GM19438 (cell line): ENCODE data around the gene IGSF6.
"Not testable (repeated sequence)": the region's sequence is repeated elsewhere in the genome, so short reads cannot be mapped to it uniquely, and the experiment has no call there.

Experiments
- ATAC-seq: cut with Tn5 transposase; IDR thresholded peaks from one replicate; pipeline ENCODE4 v1.9.1; 2021; ENCODE audit warnings: low read depth; ENCODE audit not compliant: unreplicated experiment

Gene IGSF6, protein sequence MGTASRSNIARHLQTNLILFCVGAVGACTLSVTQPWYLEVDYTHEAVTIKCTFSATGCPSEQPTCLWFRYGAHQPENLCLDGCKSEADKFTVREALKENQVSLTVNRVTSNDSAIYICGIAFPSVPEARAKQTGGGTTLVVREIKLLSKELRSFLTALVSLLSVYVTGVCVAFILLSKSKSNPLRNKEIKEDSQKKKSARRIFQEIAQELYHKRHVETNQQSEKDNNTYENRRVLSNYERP

DNA sequence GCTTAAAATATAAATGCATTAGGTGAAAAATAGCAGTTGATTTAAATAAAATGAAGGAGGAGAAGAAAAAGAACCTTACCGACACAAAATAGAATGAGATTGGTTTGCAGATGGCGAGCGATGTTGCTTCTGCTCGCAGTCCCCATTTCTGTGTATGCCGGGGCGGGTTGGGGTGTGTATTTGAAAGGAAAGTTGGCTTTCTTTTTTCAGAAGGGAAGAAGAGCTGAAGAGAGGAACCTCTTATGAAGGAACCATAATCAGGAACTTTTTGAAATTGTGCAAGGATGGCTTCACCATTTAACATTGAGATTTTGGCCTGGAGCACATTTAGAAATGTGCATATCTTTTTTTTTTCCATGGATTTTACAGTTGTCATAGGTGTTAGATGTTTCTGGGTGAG, at the start of gene IGSF6:
IGSF6 (minus strand) TSS at position 156 of the 400 bp plus-strand sequence; CDS start at position 146, 10 bp downstream.
- ATAC-seq, result no peak

DNA sequence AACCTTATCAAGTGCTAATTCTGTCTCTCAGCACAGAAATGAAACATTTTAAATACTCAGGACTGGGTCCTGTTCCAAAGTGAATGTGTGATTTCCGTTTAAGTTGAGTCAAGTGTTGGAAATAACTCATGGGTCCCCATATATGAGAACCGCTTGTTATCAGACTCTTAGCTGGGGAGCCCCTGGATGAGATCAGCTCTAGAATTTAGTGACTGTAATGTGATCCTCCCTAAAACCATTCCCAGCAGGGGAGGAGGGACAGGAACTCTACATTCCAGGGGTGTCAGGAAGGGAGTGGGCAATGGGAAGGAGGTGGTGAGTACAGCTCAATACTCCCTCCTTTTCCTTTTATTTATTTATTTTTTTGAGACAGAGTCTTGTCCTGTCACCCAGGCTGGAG, 48.9 kb upstream of the IGSF6 start:
- no peak for ATAC-seq

DNA sequence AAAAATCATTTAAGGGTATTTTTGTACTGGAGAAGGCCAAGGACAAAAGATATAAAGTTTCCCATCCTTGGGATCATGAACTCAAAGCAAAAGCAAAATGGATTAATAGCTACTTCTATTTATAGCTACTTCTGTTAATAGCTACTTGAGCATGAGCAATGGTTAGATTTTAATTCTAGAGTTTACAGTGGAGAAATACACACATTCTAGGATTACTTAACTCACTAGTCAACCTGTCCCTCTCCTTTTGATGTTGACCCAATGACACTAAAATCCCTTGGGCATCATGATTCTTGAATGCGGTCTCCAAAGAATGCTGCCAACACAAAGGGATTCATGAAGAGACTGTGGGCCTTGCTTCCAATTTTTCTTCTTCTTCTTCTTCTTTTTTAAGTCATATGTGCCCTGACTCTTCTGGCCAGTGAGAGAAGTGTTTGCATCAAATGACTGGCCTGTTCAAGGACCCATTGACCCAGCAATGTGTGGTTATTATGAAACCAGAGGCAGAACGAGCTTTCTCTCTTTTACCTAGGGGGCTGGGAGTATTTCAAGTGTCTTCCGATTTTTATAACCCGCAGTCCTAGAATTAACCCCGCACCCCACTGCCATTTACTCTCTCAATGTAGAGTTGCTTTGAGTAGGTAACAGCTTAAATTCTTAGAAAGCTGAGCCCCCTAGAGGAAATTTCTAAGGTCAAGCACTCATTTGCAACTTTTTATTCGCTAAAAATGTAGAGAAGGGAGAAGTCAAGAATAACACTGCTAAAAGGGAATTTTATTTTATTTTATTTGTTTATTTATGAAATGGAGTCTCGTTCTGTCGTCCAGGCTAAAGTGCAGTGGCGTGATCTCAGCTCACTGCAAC, 46.0 kb upstream of the IGSF6 start:
- ATAC-seq, result no peak

DNA sequence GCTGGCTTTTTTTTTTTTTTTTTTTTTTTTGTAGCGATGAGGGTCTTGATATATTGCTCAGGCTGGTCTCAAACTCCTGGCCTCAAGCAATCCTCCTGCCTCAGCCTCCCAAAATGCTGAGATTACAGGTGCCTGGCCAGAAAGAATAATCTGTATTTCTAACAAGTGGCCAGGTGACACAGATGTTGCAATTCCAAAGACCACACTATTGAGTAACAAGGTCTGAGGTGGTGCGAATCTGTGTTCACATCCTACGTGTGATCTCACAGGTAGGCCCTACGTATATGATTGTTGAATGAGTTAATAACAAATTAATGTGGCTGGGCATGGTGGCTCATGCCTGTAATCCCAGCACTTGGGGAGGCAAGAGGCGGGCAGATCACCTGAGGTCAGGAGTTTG, 44.6 kb upstream of the IGSF6 start:
- ATAC-seq, result no peak

DNA sequence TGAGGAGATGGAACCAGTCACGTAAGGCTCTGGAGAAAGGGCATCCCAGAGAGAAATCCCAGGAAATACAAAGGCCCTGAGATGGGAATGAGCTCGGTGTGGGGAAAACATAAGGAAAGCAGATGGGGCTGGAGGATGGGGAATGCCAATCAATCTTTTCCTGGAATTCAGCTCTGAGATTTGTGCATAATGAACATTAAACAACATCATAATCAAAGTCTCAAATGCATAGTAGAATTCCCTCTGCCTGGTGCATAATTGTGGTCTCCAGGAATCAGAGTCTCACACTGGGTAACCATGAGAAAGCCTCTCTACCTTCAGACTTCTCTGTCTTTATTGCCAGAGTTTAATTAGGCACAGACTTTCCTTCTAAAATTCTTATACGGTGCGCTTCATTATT, 42.2 kb upstream of the IGSF6 start:
- ATAC-seq, result no peak

DNA sequence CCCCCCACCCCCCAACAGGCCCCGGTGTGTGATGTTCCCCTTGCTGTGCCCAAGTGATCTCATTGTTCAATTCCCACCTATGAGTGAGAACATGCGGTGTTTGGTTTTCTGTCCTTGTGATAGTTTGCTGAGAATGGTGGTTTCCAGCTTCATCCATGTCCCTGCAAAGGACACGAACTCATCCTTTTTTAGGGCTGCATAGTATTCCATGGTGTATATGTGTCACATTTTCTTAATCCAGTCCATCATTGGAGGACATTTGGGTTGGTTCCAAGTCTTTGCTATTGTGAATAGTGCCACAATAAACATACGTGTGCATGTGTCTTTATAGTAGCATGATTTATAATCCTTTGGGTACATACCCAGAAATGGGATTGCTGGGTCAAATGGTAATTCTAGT, 38.6 kb upstream of the IGSF6 start:
- not testable (repeated sequence) for ATAC-seq

DNA sequence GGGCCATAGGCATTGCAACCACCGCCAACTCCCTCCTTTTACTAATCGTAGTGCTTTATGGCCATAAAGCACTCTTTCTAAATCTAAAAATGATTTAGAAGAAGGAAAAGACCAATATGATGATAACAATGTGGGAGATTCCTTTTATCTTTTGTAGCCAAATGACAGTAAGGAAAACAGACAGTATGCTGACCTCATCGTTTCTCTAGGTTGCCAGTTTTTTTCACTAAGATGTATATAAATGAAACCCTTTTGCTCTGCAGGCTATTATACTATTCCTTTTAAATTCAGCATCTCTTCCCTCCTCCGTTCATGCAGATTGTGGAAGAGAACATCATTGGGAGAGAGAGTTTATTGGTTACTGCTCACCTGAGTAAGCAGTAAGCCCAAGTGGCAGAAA, 36.7 kb upstream of the IGSF6 start:
- no peak for ATAC-seq

DNA sequence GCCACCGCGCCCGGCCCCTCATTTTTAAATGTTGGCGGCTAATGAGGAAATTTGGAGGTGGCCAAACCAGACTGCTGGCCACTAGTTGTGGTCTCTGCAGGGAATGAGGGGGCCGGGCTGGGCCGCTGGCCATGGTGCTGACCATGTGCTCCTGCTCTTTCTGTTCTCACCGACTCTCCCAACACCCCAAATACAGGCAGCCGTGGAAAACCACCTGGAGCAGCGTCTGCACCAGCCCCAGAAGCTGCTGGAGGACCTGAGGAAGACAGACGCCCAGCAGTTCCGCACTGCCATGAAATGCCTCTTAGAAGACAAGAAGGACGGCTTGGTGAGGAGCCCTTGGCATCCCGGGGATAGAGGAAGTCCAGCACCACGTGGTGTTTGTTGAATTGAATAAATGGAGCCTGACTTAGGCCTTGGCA, 32.6 kb upstream of the IGSF6 start:
- no peak for ATAC-seq

DNA sequence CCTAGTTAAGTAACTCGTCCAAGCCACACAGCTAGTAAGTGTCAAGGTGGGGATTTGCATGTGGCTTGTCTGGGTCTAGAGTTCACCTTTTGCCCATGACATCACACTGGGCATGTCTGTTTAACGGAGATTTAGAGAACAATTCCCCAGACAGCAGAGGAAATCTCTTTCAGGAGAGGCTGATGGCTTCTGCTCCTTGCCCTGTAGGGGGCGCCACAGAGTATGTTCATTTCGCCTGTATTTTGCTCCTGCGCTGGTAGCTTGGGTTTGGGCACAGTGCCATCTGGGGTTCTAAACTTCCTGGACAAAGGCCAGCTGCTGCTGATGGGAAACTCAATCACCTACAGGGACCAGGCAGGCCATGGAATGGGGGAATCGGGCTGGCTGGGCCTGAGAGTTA, 31.8 kb upstream of the IGSF6 start:
- no peak for ATAC-seq

DNA sequence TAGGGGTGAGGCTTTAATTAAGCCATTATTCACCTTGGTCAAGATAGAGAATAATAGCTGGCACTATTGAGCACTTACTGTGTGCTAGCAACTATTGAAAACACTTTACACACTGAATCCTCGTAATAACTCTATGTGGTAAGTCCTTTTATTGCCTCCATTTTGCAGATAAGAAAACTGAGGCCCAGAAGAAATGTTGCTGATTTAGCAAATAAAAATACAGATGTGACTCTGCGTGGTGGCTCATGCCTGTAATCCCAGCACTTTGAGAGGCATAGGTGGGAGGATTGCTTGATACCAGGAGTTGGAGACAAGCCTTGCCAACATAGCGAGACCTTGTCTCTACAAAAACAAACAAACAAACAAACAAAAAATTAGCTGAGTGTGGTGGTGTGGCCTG, 30.8 kb upstream of the IGSF6 start:
- no peak for ATAC-seq

DNA sequence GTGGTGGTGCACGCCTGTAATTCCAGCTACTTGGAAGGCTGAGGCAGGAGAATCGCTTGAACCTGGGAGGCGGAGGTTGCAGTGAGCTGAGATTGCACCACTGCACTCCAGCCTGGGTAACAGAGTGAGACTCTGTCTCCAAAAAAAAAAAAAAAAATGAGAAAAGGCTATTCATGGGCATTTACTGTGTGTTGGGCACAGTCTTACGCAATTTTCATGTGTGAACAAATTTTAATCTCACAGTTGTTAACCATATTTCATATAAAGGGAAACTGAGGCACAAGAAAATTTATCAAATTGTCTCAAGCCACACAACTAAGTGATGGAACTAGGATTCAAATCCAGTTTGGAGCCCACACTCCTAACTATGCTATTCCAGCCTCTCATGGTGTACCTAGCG, 28.3 kb upstream of the IGSF6 start:
- not testable (repeated sequence) for ATAC-seq

DNA sequence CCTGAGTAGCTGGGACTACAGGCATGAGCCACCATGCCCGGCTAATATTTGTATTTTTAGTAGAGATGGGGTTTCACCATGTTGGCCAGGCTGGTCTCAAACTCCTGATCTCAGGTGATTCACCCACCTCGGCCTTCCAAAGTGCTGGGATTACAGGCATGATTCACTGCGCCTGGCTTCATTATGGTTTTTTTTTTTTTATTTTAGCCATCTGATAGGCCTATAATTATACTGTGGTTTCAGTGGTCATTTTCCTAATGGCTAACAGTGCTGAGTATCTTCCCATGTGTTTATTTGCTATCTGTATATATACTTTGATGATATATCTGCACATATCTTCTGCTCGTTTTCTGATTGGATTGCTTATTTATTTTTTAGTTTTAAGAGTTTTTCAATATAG, 22.0 kb upstream of the IGSF6 start:
- not testable (repeated sequence) for ATAC-seq

DNA sequence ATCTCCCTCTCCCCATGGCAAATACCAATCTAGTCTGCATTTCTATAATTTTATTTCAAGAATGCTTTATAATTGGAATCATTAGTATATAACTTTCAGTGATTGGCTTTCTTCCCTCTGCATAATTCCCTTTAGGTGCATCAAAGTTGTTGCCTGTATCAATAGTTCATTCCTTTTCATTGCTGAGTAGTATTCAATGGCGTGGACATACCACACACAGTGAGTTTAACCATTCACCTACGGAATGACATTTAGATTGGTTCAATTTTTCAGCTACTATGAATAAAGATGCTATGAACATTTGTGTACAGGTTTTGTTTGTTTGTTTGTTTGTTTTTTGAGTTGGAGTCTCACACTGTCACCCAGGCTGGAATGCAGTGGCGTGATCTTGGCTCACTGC, 21.1 kb upstream of the IGSF6 start:
- ATAC-seq, result no peak

DNA sequence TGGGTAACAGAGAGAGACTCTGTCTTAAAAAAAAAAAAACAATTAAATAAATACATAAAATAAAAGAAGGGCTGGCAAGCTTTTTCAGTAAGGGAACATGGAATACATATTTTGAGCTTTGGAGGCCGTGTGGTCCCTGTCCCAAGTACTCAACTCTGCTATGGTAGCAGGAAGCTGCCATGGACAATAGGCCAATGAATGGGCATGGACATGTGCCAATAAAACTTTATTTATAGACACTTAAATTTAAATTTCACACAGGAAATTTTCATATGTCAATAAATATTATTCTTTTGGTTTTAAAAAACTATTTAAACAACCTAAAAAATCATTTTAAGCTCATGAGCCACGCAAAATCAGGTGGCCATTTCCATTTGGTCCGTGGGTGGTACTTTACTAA, 15.2 kb upstream of the IGSF6 start:
- ATAC-seq, result no peak

DNA sequence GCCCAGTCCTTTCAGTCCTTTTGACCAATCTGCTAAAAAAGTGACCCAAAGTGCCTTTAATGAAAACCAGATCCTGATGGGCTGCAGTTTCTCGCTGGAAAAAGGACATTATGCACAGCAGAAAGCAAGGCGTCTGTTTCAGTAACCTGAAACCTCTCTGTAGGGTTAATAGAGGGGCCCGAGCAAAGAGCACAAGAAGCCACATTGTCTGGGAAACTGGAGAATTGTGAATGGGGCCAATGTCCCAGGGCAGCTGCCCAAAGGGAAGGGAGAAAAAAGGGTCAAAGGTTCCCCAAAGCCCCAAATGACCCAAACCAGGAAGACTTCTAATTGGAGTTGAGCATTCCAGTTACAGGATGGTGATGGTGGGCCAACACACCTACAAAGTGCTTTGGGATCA, 14.4 kb upstream of the IGSF6 start:
- no peak for ATAC-seq

DNA sequence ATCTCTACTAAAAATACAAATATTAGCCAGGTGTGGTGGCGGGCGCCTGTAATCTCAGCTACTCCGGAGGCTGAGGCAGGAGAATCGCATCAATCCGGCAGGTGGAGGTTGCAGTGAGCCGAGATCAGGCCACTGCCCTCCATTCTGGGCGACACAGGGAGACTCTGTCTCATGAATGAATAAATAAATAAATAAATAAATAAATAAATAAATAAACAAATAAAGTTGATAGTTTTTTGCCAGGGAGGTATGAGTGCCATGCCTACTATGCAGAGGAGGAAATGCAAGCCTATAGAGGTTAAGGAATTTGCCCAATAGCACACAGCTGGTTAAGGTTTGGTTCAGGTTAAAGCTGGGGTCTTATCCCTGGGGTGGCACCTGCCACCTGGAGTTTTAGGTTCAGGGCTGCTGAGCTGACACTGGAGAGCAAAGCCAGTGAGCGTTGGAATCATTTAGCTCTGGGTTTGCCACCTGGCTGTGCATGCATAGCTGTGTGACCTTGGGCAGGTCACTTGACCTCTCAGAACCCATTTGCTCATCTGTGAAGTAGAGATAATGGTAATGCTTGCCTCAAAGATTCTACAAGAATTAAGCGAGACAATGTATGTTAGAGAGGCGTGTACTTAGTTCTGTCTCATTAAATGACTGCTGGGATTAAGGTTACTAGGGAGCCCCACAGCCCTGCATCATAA, 12.5 kb upstream of the IGSF6 start:
- ATAC-seq, result no peak

DNA sequence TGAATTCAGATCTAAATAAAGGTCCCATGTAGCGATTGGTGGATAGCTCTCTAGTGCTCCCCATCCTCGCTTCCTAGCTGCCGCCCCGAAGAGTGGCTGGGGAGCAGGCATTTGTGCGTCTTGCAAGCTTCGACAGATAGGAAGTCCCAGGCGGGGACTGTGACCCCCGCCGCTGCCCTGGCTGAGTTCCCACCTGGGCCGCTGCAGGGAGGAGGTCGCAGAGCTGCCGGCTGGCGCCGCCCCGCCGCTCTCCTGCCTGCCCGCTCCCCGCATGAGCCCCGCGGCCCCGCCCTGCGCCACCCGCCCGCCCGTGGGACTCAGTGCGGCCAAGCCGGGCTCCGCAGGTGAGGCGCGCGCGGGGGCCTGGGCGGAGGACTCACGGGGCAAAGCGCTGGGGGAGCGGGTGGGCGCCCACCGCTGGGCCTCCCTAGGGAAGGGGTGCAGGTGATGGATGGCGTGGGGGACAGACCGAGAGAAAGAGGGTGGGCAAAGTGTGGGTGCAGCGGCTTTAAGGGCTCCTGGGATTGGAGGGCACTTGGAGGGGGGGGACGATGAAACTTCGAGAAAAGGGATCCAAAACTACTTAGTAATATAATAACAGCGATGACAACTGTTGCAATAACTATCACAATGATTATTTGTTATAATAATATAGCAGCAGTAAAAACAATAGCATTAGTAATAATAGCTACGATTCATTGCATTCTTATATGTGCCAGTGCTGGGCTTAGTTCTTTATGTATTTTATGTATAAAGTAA, 11.7 kb upstream of the IGSF6 start, which contains the start of gene OTOA:
OTOA (plus strand) TSS at position 80 of the 759 bp plus-strand sequence. CDS start 14,547 bp downstream, outside the sequence.
- no peak for ATAC-seq

DNA sequence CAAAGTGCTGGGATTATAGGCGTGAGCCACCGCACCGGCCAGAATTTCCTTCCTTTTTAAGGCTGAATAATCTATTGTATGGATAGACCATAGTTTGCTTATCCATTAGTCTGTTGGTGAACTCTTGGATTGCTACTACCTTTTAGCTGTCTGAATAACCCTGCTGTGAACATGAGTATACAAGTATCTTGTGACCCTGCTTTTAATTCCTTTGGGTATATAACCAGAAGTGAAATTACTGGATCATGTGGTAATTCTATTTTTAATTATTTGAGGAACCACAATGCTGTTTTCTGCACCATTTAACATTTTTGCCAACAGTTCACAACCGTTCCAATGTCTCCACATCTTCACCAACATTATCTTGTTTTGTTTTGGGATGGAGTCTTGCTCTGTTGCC, 6.7 kb upstream of the IGSF6 start:
- no peak for ATAC-seq

DNA sequence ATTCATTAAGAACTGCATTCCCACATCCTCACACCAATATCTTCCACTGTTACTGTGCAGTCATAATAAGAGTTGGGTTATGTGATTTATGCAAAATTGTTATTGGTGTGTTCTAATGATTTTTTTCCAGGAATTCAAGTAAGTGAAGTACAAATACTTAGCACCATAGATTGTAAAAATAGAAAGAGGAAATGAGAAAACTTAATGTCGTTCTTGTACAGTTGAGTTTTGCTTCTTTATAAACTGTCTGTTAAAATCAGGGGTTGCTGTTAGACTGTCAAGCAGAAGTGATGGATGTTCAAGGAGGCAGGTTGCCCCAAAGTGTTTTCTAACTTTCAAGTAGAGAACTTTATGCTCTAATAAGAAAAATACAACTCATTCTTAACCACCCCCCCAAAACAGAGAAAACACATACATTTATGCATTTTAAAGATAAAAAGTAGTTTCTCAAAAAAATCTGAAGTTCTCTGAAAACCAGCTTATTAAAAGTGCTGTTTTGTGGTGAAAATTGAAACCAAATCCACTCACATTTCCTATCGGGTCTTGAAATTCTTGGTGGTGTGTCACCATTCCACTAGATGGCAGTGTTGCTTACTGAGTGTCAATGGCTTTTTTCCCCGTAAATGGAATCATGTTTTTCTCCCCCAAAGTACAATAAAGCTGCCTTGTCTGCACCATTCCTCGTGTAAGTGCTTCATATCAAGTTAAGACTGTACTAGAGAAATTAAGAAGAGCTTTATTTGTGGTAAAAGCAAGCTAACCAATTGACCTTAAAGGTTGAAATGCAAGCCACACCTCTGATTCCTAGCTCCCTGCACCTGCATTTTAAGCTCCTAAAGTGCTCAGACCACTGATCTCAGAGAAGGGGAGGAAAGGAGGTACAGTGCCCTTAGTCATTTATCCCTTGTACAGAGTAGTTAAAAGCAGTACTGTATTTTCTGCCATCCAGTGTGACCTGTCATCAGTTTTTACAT, 4.7 kb upstream of the IGSF6 start:
- no peak for ATAC-seq
